ENCODE data around the gene PCSK4.
"Not testable (repeated sequence)": the region's sequence is repeated elsewhere in the genome, so short reads cannot be mapped to it uniquely, and the experiment has no call there.

PCSK4 gene

GRCh38 chr19:1481893-1482360, 8.2 kb downstream of the PCSK4 start:
- TF ChIP-seq, protein P1, sequence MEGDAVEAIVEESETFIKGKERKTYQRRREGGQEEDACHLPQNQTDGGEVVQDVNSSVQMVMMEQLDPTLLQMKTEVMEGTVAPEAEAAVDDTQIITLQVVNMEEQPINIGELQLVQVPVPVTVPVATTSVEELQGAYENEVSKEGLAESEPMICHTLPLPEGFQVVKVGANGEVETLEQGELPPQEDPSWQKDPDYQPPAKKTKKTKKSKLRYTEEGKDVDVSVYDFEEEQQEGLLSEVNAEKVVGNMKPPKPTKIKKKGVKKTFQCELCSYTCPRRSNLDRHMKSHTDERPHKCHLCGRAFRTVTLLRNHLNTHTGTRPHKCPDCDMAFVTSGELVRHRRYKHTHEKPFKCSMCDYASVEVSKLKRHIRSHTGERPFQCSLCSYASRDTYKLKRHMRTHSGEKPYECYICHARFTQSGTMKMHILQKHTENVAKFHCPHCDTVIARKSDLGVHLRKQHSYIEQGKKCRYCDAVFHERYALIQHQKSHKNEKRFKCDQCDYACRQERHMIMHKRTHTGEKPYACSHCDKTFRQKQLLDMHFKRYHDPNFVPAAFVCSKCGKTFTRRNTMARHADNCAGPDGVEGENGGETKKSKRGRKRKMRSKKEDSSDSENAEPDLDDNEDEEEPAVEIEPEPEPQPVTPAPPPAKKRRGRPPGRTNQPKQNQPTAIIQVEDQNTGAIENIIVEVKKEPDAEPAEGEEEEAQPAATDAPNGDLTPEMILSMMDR (IDR thresholded peaks at IDR 0.05; ENCODE audit: borderline replicate concordance, insufficient read depth, low read depth, low read length): no peak

DNA sequence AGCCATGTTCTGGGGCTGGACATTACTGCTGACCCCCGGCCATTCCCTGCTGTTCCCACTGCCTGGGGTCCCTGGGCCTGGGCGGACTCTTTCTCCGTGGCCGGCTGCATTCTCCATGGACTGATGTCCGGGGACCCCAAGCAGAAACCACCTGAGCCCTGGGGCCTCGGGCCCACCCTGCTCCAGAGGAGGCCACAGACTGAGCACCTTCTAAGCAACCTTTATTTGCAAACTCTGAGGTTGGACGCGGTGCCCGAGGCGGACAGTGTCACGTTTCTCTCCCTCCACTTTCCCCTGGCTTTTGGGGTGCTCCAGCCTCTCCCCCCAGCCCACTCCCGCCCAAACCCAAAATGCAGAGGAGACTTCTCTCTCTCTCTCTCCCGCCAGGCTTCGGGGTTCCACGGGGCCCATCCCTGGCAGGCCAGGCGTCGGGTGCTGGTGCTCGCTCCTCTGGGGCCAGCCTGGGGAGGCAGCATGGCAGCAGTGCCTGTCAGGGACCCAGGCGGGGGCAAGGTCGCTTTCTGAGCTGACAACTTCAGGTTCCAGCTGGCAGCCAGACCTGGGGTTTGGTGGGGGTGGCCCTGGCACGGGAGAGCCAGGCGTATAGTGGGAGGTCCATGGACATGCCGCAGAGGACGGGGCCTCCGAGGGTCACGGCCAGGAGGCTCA, 8.8 kb downstream of the PCSK4 start:
- TF ChIP-seq, protein P1 (IDR thresholded peaks at IDR 0.05; ENCODE audit: borderline replicate concordance, insufficient read depth, low read depth, low read length): no peak
- H3K4me3 ChIP-seq (ENCODE audit: low read depth, low read length): no peak overlapping the region

More at GRCh38 chr19:1481893-1482360, 8.2 kb downstream of the PCSK4 start:
- H3K4me3 ChIP-seq (ENCODE audit: low read depth, low read length): no peak overlapping the region

DNA sequence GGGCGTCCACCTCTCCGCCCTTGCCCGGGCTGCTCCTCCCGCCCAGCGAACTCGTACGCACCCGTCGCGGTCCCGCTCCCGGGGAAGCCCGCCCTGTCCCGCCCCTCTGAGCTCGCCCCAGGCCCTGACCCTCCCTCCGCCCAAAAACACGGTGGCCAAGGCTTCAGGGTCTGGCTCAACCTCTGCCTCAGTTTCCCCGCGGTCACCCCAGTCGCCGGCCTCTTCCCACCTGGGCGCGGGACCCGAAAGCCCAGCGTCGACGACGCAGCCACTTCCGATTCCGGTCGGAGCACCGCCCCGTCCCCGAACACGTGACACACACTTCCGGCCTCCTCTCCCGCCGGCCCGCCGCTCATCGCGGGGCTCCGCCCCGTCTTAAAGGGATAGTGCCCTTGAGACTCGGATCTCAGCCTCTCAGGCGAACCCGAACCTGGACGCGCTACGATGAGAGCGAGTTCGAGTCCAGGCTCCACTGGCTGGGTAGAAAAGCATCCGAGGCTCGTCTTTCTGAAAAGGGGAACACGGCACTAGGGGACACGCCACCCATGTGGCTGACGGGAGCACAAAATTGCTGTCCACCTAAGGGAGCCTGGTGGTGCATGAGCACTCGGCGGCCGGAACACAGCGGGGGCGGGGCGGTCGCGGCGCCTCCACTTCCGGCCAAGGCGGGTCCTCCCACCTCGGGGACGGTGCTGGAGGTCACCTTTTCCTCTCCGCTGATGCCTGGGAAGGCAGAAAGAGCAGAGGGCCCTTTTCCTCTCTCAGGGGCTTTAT, 11.0 kb downstream of the PCSK4 start, which contains the start of gene C19orf25:
Gene C19orf25 (minus strand): TSS at position 282 of the 774 bp plus-strand sequence. CDS start 312 bp downstream, outside the sequence.
- TF ChIP-seq, protein P1 (IDR thresholded peaks at IDR 0.05; ENCODE audit: borderline replicate concordance, insufficient read depth, low read depth, low read length): no peak
- H3K4me3 ChIP-seq (ENCODE audit: low read depth, low read length): peak within 1 kb of the TSS; percentile 89

- H3K4me3 ChIP-seq (ENCODE audit: low read depth, low read length): not testable (repeated sequence)
Measured at GRCh38 chr19:1477056-1477455, 13.1 kb downstream of the PCSK4 start.

DNA sequence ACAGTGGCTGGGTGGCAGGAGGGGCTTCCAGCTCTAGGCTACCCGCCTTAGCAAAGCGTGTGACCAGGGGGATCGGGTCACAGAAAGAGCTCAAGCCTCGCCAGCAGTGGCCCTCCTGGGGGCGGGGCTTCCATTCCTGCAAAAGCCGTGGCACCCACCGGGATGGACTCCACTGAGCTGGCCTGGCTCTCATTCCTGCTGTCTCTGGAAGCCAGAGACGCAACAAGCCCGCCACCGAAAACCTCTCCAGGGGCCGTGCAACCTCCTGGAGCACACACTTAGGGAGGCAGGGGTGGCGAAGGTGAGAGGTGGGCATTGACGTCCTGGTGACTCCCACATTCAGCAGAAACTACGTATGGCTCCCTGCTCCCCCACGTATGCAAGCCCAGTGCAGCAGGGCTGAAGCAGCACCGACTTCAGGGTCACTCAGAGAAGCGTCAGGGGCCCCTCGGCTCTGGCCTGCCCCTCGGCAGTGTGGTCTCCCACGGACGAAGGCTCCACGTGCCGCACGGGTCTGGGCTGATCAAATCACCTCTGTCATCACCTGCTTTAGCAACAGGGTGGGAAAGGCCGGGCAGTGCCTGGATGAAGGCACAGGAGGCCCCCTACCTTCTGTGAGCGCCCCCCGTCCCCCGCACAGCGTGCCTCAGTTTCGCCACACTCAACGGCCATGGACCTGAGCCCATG, 14.3 kb downstream of the PCSK4 start:
- TF ChIP-seq, protein P1 (IDR thresholded peaks at IDR 0.05; ENCODE audit: borderline replicate concordance, insufficient read depth, low read depth, low read length): no peak
- H3K4me3 ChIP-seq (ENCODE audit: low read depth, low read length): no peak overlapping the region

DNA sequence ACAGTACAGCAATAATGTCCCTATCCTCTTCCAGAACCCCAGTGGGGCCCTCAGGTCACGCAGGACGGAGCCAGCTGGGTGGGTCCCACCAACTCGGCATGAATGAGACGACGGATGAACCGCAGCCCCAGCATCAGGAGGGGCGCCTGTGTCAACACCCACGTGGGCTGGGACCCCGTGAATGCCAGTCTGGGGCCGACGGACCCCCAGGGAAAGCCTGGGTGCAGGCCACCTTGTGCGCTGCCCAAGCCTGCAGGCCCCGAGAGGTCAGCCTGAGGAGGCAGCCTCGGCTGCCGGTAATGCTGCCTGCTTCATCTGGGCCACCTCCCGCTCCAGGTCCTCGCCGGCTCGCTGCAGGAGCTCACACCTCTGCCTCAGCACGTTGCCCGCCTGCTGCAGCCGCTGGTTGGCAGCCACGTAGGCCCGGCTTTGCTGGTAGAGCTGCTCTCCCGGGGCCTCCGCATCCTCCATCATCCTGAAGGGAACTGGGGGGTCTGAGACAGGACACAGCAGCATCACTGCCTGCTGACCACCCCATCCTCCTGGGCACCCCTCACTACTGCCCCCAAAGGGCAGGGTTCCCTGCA, 15.3 kb downstream of the PCSK4 start:
- no peak overlapping the region for H3K4me3 ChIP-seq (ENCODE audit: low read depth, low read length)
- TF ChIP-seq, protein P1 (IDR thresholded peaks at IDR 0.05; ENCODE audit: borderline replicate concordance, insufficient read depth, low read depth, low read length): no peak

Data from GM12875 (cell line).